AG09309 (cell line): ENCODE results near the gene COG7.

Experiments
- DNase-seq: peaks from one replicate; pipeline ENCODE4 v3.0.0-alpha.2; 2010; ENCODE audit warnings: low read depth
- H3K4me3 ChIP-seq: 2 replicates; pipeline ENCODE4 v1.5.1; 2011; ENCODE audit warnings: mild to moderate bottlenecking, low read depth, low read length, moderate library complexity; ENCODE audit not compliant: control insufficient read depth
- TF ChIP-seq, protein P1 (sequence below): IDR thresholded peaks from 2 replicates; pipeline ENCODE4 v1.5.1; 2011; ENCODE audit warnings: mild to moderate bottlenecking, low read depth, low read length, inconsistent platforms; ENCODE audit not compliant: insufficient read depth, control insufficient read depth; ENCODE audit errors: missing control alignments

Gene COG7

DNA sequence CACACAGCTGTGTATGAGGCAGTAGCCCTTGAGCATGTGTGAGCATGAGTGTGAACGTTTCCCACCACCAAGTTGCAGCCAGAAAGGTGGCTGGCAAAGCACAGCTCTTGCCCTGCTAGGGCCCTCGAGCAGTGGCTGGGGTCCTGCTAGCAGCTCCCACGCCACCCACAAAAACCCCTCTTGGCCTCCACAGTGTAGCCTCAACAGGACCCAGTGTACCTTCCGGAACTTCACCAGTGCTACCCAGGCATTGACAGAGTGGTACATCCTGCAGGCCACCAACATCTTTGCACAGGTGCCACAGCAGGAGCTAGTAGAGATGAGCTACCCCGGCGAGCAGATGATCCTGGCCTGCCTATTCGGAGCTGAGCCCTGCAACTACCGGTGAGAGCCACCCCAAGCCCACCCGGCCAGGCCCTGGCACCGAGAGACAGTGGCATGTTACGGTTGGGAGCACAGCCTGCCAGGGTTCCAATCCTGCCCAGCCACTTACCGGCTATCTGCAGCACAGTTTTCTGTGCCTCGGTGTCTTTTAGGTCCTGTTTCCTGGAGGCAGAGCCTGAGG, 97.8 kb downstream of the COG7 start:
- H3K4me3 ChIP-seq: no peak overlapping the region
- DNase-seq: no peak
- TF ChIP-seq, protein P1, sequence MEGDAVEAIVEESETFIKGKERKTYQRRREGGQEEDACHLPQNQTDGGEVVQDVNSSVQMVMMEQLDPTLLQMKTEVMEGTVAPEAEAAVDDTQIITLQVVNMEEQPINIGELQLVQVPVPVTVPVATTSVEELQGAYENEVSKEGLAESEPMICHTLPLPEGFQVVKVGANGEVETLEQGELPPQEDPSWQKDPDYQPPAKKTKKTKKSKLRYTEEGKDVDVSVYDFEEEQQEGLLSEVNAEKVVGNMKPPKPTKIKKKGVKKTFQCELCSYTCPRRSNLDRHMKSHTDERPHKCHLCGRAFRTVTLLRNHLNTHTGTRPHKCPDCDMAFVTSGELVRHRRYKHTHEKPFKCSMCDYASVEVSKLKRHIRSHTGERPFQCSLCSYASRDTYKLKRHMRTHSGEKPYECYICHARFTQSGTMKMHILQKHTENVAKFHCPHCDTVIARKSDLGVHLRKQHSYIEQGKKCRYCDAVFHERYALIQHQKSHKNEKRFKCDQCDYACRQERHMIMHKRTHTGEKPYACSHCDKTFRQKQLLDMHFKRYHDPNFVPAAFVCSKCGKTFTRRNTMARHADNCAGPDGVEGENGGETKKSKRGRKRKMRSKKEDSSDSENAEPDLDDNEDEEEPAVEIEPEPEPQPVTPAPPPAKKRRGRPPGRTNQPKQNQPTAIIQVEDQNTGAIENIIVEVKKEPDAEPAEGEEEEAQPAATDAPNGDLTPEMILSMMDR: no peak

DNA sequence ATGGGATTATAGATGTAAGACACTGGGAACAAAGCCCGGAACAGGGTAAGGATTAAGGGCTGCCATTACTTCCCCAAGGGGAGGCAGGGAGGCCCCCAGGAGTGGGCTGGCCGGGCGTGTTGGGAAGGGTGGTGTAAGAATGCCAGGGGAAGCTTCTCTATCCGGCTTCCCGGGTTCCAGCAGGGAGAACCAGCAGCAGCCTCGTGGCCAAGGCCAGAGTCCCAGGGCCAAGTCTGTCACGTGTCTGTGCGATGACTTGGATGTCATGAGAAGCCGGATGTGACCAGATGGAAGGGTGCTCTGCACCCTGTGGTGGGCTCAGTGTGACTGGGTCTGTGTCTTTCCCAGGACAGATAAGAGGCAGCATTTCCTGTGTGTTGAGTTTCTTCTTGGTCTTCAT, 98.7 kb downstream of the COG7 start:
- TF ChIP-seq, protein P1: no peak
- H3K4me3 ChIP-seq: no peak overlapping the region
- DNase-seq: no peak

DNA sequence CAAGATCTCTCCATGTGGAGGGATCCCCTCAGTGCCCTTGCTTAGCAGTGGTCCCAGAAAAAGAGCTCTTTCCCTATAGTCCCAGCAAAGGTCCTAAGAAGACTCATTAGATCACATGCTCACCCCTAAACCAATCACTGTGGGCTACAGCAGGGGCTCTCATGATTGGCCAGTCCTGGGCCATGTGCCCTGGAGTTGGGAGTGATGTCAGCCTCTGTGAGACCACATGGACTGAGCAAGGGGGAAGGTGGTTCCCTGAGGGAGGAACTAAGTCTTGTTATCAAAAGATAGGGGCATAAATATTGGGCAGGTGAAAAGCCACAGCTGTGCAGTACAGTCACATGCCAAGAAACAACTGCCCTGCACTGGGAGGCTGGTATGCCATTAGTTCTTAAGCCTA, 99.5 kb downstream of the COG7 start:
- TF ChIP-seq, protein P1: no peak
- no peak overlapping the region for H3K4me3 ChIP-seq
- no peak for DNase-seq

DNA sequence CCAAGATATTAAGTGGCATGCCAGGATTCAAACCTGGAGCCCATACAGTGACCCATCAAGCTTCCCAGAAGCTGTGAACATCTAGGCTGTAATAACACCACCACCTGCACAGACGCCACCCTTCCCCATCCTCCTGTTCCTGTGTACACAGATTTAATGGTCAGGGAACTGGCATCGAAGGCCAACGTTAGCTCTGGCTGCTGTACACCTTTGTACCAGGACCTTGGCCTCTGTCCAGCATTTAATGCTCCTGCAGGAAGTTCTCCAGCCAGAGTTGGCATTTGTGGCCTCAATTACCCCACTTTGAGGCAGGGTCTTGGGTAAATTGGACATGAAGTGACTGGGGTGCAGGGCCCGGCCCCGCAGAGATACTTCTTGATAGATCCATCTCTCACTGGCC, 101.6 kb downstream of the COG7 start:
- TF ChIP-seq, protein P1: no peak

DNA sequence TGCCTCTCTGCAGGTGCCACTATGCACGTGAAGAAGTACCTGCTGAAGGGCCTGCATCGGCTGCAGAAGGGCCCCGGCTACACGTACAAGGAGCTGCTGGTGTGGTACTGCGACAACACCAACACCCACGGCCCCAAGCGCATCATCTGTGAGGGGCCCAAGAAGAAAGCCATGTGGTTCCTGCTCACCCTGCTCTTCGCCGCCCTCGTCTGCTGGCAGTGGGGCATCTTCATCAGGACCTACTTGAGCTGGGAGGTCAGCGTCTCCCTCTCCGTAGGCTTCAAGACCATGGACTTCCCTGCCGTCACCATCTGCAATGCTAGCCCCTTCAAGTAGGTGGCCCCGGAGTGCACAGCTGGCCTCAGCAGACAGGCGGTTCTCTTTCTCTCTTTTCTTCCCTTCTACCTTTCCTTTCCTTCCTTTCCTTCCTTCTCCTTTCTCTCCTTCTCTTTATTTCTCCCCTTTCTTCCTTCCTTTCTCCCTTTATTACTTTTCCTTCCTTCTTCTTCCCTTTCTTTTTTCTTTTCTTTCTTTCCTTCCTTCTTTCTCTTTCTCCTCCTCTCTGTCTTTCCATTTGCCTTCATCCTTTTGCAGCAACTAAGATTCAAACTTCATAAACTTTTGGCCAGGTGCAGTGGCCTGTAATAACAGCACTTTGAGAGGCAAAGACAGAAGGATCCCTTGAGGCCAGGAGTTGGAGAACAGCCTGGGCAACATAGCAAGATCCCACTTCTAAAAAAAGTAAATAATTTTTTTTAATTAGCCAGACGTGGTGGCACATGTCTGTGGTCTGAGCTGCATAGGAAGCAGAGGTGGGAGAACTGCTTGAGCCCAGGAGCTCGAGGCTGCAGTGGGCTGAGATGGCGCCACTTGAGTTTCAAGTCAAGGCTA, 104.2 kb downstream of the COG7 start:
- no peak for DNase-seq
- no peak overlapping the region for H3K4me3 ChIP-seq
- TF ChIP-seq, protein P1: no peak

More for the DNA sequence above, 101.6 kb downstream of the COG7 start:
- DNase-seq: no peak
- no peak overlapping the region for H3K4me3 ChIP-seq

DNA sequence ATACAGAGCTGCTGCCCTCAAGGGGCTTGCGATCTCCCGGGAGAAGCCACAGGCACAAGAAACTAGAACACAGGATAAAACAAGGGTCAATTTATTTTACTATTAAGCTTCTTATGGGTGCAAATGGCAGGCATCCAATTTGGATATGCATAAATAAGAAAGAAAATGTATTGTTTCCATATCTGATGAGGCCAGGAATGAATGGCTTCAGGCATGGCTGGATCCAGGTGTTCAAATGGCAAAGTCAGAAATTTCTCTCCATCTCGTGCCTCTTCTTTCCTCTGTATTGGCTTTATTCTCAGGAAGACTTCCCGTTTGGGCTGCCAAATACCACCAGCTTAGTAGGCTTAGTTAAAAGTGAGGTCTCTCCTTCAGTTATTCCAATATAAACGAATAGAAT, 107.8 kb downstream of the COG7 start:
- TF ChIP-seq, protein P1: no peak
- DNase-seq: no peak
- H3K4me3 ChIP-seq: no peak overlapping the region
